CD4-positive, alpha-beta T cell (primary cell): ENCODE data around the gene CHCHD4. TPM values are rescaled to one million over a fixed set of nuclear protein-coding genes. Genes with fewer than 3 reads are reported as not detected.

Source experiments
- ATAC-seq: fragments of 200-7000 bp; cut with Tn5 transposase; one replicate; pipeline ENCODE4 v1.10.0; 2022; ENCODE audit warnings: mild to moderate bottlenecking; ENCODE audit not compliant: poor library complexity
- CTCF ChIA-PET: fragments of 350-600 bp; sonication (Branson Sonifier 250); formaldehyde crosslinking; loops from one replicate; lab custom pipeline; 2021; ENCODE audit warnings: antibody characterized with exemption, inconsistent platforms; lab: Charles Lee
- POLR2A ChIA-PET: fragments of 350-600 bp; sonication (Branson Sonifier 250); formaldehyde crosslinking; loops from one replicate; lab custom pipeline; 2021; ENCODE audit warnings: antibody characterized with exemption, inconsistent platforms; lab: Charles Lee
- DNase-seq, 14 experiments: peaks; one replicate each; pipeline ENCODE4 v3.0.0-alpha.2; 2013 to 2020; ENCODE audit warnings: mixed read lengths in 2 of 14
- H3K27ac ChIP-seq, 2 donors: one replicate each; pipeline versions ENCODE4 v1.5.1 to v1.7.0; 2013; ENCODE audit warnings: low read length in 2 of 2, low read depth in 1 of 2, mild to moderate bottlenecking in 1 of 2
- H3K27me3 ChIP-seq, 2 experiments: 1 replicate in 1 of 2; 2 replicates in 1 of 2; pipeline versions ENCODE4 v1.6.1 to v1.7.0; 2013; ENCODE audit warnings: low read length in 2 of 2, control low read depth in 1 of 2, mild to moderate bottlenecking in 1 of 2, moderate library complexity in 1 of 2; ENCODE audit not compliant: insufficient read depth in 2 of 2, control insufficient read depth in 1 of 2
- H3K36me3 ChIP-seq: one replicate; pipeline ENCODE4 v1.6.1; 2013; ENCODE audit warnings: low read length, control low read depth; ENCODE audit not compliant: insufficient read depth
- H3K4me1 ChIP-seq: one replicate; pipeline ENCODE4 v1.6.1; 2013; ENCODE audit warnings: low read length, control low read depth; ENCODE audit not compliant: insufficient read depth
- H3K4me3 ChIP-seq: one replicate; pipeline ENCODE4 v1.5.1; 2013; ENCODE audit warnings: mild to moderate bottlenecking, low read length, moderate library complexity
- H3K9me3 ChIP-seq, 2 experiments: 1 replicate in 1 of 2; 2 replicates in 1 of 2; pipeline versions ENCODE4 v1.6.1 to v1.7.0; 2013; ENCODE audit warnings: low read length in 2 of 2, mild to moderate bottlenecking in 2 of 2, control low read depth in 1 of 2, moderate library complexity in 1 of 2; ENCODE audit not compliant: control insufficient read depth in 1 of 2, insufficient read depth in 1 of 2
- H3K27ac Mint-ChIP-seq: one replicate; pipeline ENCODE4 v1.8.0; 2020; ENCODE audit warnings: mixed read lengths
- H3K27me3 Mint-ChIP-seq: one replicate; pipeline ENCODE4 v1.8.0; 2021; ENCODE audit warnings: mixed read lengths
- H3K36me3 Mint-ChIP-seq: one replicate; pipeline ENCODE4 v1.8.0; 2021; ENCODE audit warnings: low read depth, mixed read lengths
- H3K4me1 Mint-ChIP-seq: one replicate; pipeline ENCODE4 v1.8.0; 2021; ENCODE audit warnings: low read depth, mixed read lengths
- H3K4me3 Mint-ChIP-seq: one replicate; pipeline ENCODE4 v1.8.0; 2020; ENCODE audit warnings: mild to moderate bottlenecking, mixed read lengths
- H3K9me3 Mint-ChIP-seq: one replicate; pipeline ENCODE4 v1.8.0; 2020; ENCODE audit warnings: mixed read lengths
- intact Hi-C, 2 experiments: fragments of 100-400 bp; cut with DNase I in 1 of 2; cut with micrococcal nuclease in 1 of 2; formaldehyde crosslinking; loops; one replicate each; pipeline versions ENCODE4 v1.15.1 to v1.9.0; 2023 to 2025; cut with DNase I, micrococcal nuclease
- total RNA-seq, 174 experiments: library from RNA in 2 of 174; stranded (reverse) in 2 of 174; gene quantifications; one replicate each; pipeline ENCODE4 v1.2.3 and lab custom pipeline; 2021 to 2026
- TF ChIP-seq, protein P1 (sequence below): fragments of 200-600 bp; IDR thresholded peaks from one replicate; pipeline ENCODE4 v1.8.0; 2022; ENCODE audit warnings: antibody characterized with exemption, mild to moderate bottlenecking

The CHCHD4 gene
- total RNA-seq, 2 experiments from 2014 or later = 0.50 to 1.1 TPM

DNA sequence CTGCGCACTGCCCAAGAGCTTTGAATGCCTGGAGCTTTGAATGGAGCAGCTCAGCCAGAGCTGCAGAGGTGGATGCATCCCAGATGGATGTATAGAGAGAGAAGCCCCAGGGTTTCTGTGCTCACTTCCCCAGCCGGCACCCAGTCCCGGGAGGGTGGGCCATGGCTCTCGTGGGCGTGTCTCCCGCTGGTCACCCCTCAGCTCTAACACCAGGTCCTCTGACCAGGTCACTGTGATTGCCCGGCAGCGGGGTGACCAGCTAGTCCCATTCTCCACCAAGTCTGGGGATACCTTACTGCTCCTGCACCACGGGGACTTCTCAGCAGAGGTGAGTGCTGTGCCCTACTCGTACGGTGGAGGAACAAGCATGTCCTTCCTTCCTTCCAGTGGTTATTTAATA lies 10.9 kb upstream of the CHCHD4 start:
- TF ChIP-seq, protein P1, sequence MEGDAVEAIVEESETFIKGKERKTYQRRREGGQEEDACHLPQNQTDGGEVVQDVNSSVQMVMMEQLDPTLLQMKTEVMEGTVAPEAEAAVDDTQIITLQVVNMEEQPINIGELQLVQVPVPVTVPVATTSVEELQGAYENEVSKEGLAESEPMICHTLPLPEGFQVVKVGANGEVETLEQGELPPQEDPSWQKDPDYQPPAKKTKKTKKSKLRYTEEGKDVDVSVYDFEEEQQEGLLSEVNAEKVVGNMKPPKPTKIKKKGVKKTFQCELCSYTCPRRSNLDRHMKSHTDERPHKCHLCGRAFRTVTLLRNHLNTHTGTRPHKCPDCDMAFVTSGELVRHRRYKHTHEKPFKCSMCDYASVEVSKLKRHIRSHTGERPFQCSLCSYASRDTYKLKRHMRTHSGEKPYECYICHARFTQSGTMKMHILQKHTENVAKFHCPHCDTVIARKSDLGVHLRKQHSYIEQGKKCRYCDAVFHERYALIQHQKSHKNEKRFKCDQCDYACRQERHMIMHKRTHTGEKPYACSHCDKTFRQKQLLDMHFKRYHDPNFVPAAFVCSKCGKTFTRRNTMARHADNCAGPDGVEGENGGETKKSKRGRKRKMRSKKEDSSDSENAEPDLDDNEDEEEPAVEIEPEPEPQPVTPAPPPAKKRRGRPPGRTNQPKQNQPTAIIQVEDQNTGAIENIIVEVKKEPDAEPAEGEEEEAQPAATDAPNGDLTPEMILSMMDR = no peak
- Mint-ChIP-seq H3K27me3 (no peaks in the 10 kb centered on the region), H3K27ac (peak overlapping the region; percentile 53), H3K9me3 (no peaks in the 10 kb centered on the region), H3K4me3 (no peak overlapping the region), H3K4me1 (peaks cover 7% of the 10 kb centered on the region), H3K36me3 (peaks cover 89% of the 10 kb centered on the region)
- peaks cover 93% of the 10 kb centered on the region for H3K36me3 ChIP-seq
- ChIA-PET CTCF (no interaction called here), POLR2A (interaction anchor here (1.8 kb wide), 1 partner anchor 43 kb away, joined by 6 read pairs; the partner anchor contains the start of genes LSM3 and XPC)
- H3K4me1 ChIP-seq = peaks cover 8% of the 10 kb centered on the region
- intact Hi-C loops = no loop called here
- H3K27ac ChIP-seq = no peak overlapping the region
- ATAC-seq = no peak
- H3K4me3 ChIP-seq = no peak overlapping the region
- DNase-seq = no peak
- H3K9me3 ChIP-seq = no peaks in the 10 kb centered on the region
- no peaks in the 10 kb centered on the region for H3K27me3 ChIP-seq

DNA sequence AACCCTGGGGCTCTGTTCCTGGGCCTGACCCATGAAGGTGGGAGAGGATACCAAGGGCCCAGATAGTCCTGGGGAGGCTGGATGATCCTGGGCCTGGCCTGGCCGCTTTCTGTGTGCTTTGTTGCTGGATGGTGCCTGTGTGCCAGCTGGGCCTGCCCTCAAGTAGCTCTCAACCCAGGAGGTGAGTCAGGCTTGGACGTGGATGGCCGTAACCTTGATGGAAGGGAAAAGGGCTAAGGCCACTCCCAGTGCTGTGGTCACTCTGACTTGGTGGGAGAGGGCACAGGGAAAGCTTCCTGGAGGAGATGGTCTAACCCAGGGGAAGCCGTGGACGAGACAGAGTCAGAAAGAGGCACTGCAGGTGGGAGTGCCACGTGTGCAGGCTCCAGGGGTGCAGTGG lies 9.6 kb upstream of the CHCHD4 start:
- H3K4me1 ChIP-seq = no peaks in the 10 kb centered on the region
- H3K27me3 ChIP-seq = no peaks in the 10 kb centered on the region
- H3K36me3 ChIP-seq = peaks cover 93% of the 10 kb centered on the region
- no peaks in the 10 kb centered on the region for H3K9me3 ChIP-seq
- POLR2A ChIA-PET = interaction anchor here (0.8 to 1.8 kb wide), 3 partner anchors 8 to 44 kb away, joined by 4 to 6 read pairs (median 6); partner anchors contain the start of genes CHCHD4, LSM3, TMEM43 and XPC
- DNase-seq = no peak
- no peak overlapping the region for H3K4me3 ChIP-seq
- TF ChIP-seq, protein P1 = no peak
- Mint-ChIP-seq H3K9me3 (no peaks in the 10 kb centered on the region), H3K27ac (no peak overlapping the region), H3K4me3 (no peak overlapping the region), H3K27me3 (no peaks in the 10 kb centered on the region), H3K4me1 (peaks cover 3% of the 10 kb centered on the region), H3K36me3 (peaks cover 90% of the 10 kb centered on the region)
- no peak for ATAC-seq
- no peak overlapping the region for H3K27ac ChIP-seq
- CTCF ChIA-PET = no interaction called here
- intact Hi-C loops = no loop called here

DNA sequence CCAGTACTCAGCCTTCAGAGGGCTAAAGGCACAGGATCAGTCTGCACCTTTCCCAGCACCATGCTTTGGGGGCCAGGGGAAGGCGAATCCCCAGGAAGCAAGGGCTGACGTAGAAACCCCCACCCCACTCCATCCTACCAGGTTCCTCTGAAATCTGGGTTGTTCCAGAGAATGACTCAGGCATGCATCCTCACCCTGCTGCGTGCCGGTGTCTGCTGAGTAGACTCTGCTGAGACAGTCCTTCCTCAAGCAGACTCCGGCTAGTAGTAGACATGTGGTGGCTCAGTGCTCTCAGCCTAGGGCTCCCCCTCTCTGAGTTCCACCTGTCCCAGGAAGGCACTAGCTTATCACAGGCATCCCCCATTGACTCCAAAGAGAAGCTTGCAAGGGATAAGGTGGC lies 9.2 kb upstream of the CHCHD4 start:
- Mint-ChIP-seq H3K36me3 (peaks cover 93% of the 10 kb centered on the region), H3K4me1 (peaks cover 3% of the 10 kb centered on the region), H3K27ac (no peak overlapping the region), H3K4me3 (no peak overlapping the region), H3K9me3 (no peaks in the 10 kb centered on the region), H3K27me3 (no peaks in the 10 kb centered on the region)
- intact Hi-C loops = no loop called here
- Histone ChIP-seq H3K4me3 (no peak overlapping the region), H3K27me3 (no peaks in the 10 kb centered on the region), H3K27ac (no peak overlapping the region), H3K9me3 (no peaks in the 10 kb centered on the region), H3K36me3 (peaks cover 92% of the 10 kb centered on the region), H3K4me1 (no peaks in the 10 kb centered on the region)
- no peak for DNase-seq
- TF ChIP-seq, protein P1 = no peak
- ChIA-PET POLR2A (interaction anchor here (0.8 to 1.5 kb wide), 2 partner anchors 9 kb away, joined by 4 to 6 read pairs; partner anchors contain the start of genes CHCHD4 and TMEM43), CTCF (no interaction called here)
- no peak for ATAC-seq
